ENCODE data around the gene BIN2. TPM values are rescaled to one million over a fixed set of nuclear protein-coding genes. Genes with fewer than 3 reads are reported as not detected.
A peak's percentile ranks its signal among the peaks of the same experiment; 100 is the strongest.
"Not testable (repeated sequence)": the region's sequence is repeated elsewhere in the genome, so short reads cannot be mapped to it uniquely, and the experiment has no call there.

Gene BIN2
- total and polyA plus RNA-seq, 2 of the 4 experiments (the other 2 are of a cell fraction) = not detected

DNA sequence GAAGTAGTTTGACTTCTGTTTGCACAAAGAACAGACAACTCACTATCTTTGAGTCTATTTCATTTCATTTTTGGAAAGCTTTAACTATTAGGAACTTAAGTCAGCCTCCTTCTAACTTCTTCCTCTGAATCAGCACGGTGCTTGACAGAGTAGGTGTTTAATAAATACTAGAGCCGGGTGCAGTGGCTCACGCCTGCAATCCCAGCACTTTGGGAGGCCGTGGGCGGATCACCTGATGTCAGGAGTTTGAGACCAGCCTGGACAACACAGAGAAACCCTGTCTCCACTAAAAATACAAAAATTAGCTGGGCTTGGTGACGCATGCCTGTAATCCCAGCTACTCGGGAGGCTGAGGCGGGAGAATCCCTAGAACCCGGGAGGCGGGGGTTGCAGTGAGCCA is 23.2 kb downstream of the BIN2 start:
- H2BK20ac ChIP-seq (ENCODE audit: low read depth, low read length); H3K9me3 ChIP-seq (ENCODE audit: control insufficient read depth, insufficient read depth, low read length); H3K36me3 ChIP-seq (ENCODE audit: control insufficient read depth, insufficient read depth, low read length); H3K9me1 ChIP-seq (ENCODE audit: insufficient read depth, low read length); H3K4me2 ChIP-seq (ENCODE audit: low read depth, low read length); H3K4me3 ChIP-seq (ENCODE audit: insufficient read depth, low read depth, low read length); H3K4me1 ChIP-seq (ENCODE audit: control insufficient read depth, insufficient read depth, low read length); POLR2A ChIA-PET (ENCODE audit: unreplicated experiment); H3K27ac ChIP-seq (ENCODE audit: insufficient read depth, low read length); dilution Hi-C loops (cut with HindIII; ENCODE audit: low sequenced_read_pairs, unreplicated experiment); H2AK9ac ChIP-seq (replicated peaks; ENCODE audit: low read depth, low read length, poor library complexity); H4K5ac ChIP-seq (ENCODE audit: low read depth, low read length); H4K20me1 ChIP-seq (ENCODE audit: insufficient read depth, low read length); H3K14ac ChIP-seq (replicated peaks; ENCODE audit: low read depth, low read length); ATAC-seq (ENCODE audit: low read depth); in situ Hi-C loops (cut with MboI; ENCODE audit: low sequenced_read_pairs); BruUV-seq (replicated peaks); H2BK120ac ChIP-seq (ENCODE audit: low read depth, low read length); H4K91ac ChIP-seq (ENCODE audit: insufficient read depth, low read depth, low read length); H2AFZ ChIP-seq (replicated peaks; ENCODE audit: low read length, poor library complexity); H2AK5ac ChIP-seq (ENCODE audit: low read depth, low read length); H3K18ac ChIP-seq (ENCODE audit: low read depth, low read length); H3K4ac ChIP-seq (ENCODE audit: low read depth, low read length); H2BK5ac ChIP-seq (ENCODE audit: low read depth, low read length, poor library complexity, severe bottlenecking); H3K79me1 ChIP-seq (ENCODE audit: low read depth in 1 of 2, low read length in 2 of 2); H2BK15ac ChIP-seq (ENCODE audit: low read depth, low read length); H4K8ac ChIP-seq (ENCODE audit: low read depth in 2 of 2, low read length in 2 of 2); H3K9ac ChIP-seq (ENCODE audit: low read depth, low read length); H3K23ac ChIP-seq (ENCODE audit: low read depth, low read length); H3K56ac ChIP-seq (ENCODE audit: extremely low read depth, insufficient read depth, low read length): not testable (repeated sequence)
- peaks cover 16% of the 10 kb centered on the region for H3K27me3 ChIP-seq (ENCODE audit: control insufficient read depth, insufficient read depth, low read length)
- peak; percentile 8 for DNase-seq
- CTCF ChIA-PET = interaction anchor here (1.0 kb wide), 1 partner anchor 38 kb away, joined by 3 read pairs; no protein-coding TSS in a partner anchor
- WGBS, 2 experiments (ENCODE audit: extremely low coverage in 2 of 2, insufficient read length in 1 of 2) = no CpG with 5 or more reads among the region's 10 CpGs
- intact Hi-C loops (cut with micrococcal nuclease) = loop anchor here (5.0 kb wide), 1 partner anchor 397 kb away; no protein-coding TSS in a partner anchor

Data from IMR-90 (cell line).